Neuron (in vitro differentiated cells): ENCODE measurements around the gene XPNPEP3.

Experiments
- H2AFZ ChIP-seq: one replicate; pipeline ENCODE4 v1.6.1; 2013; ENCODE audit warnings: low read depth, mild to moderate bottlenecking, inconsistent platforms, low read length, moderate library complexity
- H3K27me3 ChIP-seq: one replicate; pipeline ENCODE4 v1.6.1; 2013; ENCODE audit warnings: low read length; ENCODE audit not compliant: insufficient read depth
- H3K36me3 ChIP-seq: one replicate; pipeline ENCODE4 v1.6.1; 2013; ENCODE audit warnings: low read length; ENCODE audit not compliant: insufficient read depth
- H3K4me1 ChIP-seq: one replicate; pipeline ENCODE4 v1.6.1; 2013; ENCODE audit warnings: low read length; ENCODE audit not compliant: insufficient read depth
- H3K4me3 ChIP-seq: 2 replicates; pipeline ENCODE4 v1.5.1; 2013; ENCODE audit warnings: mild to moderate bottlenecking, low read length, moderate library complexity
- H3K9me3 ChIP-seq: one replicate; pipeline ENCODE4 v1.6.1; 2013; ENCODE audit warnings: low read length

The XPNPEP3 gene

DNA sequence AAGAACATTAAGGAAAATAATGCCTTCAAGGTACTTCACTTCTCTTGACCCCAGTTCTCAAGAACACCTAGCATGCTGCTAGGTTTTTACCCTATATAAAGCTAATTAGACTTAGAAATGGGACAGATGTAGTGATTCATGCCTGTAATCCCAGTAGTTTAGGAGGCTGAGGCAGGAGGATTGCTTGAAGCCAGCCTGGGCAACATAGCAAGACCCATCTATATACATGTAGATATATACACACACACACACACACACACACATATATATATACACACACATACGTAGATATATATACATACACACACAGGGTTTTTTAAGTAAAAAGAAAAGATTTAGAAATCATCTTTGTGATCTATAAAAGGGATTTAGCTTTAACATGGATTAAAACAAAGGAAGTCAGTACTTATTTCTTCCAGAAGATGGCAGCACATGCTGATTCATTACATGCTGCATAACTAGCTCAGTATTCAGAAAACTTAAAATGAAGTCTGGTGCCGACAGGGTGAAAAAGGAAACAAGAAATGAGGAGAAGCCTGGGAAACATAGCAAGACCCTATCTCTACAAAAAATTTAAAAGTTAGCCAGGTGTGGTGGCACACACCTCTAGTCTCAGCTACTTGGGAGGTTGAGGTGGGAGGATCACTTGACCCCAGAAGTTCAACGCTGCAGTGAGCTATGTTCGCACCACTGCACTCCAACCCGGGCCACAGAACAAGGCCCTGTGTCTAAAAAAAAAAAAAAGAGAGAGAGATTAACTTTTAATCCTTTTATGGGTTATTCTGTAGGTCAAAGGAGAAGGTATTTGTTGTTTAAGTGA, 65.7 kb downstream of the XPNPEP3 start:
- no peak overlapping the region for H2AFZ ChIP-seq
- H3K27me3 ChIP-seq = no peaks in the 10 kb centered on the region
- no peaks in the 10 kb centered on the region for H3K9me3 ChIP-seq
- no peak overlapping the region for H3K4me3 ChIP-seq
- H3K4me1 ChIP-seq = no peaks in the 10 kb centered on the region
- peaks cover 64% of the 10 kb centered on the region for H3K36me3 ChIP-seq

DNA sequence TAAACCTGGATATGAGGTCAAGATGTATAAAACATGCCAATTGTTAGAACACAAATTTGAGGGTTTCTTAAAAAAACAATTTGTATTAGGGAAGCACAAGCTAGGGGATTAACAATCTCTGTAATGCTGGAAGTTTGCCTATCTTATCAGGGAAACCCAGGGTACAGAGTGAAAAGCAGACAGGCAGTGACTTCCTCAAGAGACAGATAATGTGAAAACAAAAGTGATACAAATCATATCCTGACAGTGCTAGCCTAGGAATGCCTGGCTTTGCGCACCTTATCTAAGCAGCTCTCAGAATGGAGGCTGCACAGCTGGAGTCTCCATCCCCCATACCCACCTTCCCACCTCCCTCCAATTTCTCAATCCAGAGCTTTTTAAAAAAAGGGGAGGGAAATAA, 71.7 kb downstream of the XPNPEP3 start:
- Histone ChIP-seq H3K27me3 (no peaks in the 10 kb centered on the region), H3K4me3 (no peak overlapping the region), H3K9me3 (no peaks in the 10 kb centered on the region), H3K36me3 (peaks cover 60% of the 10 kb centered on the region), H2AFZ (no peak overlapping the region), H3K4me1 (no peaks in the 10 kb centered on the region)

- no peaks in the 10 kb centered on the region for H3K4me1 ChIP-seq
- peaks cover 28% of the 10 kb centered on the region for H3K36me3 ChIP-seq
- H2AFZ ChIP-seq = no peak overlapping the region
- no peaks in the 10 kb centered on the region for H3K9me3 ChIP-seq
- no peaks in the 10 kb centered on the region for H3K27me3 ChIP-seq
- H3K4me3 ChIP-seq = no peak overlapping the region
Measured at GRCh38 chr22:40932396-40932795, 75.4 kb downstream of the XPNPEP3 start.

GRCh38 chr22:40939202-40939601, 82.3 kb downstream of the XPNPEP3 start:
- Histone ChIP-seq H3K27me3 (no peaks in the 10 kb centered on the region), H3K36me3 (peaks cover 1% of the 10 kb centered on the region), H2AFZ (no peak overlapping the region), H3K4me3 (no peak overlapping the region), H3K9me3 (no peaks in the 10 kb centered on the region), H3K4me1 (no peaks in the 10 kb centered on the region)

DNA sequence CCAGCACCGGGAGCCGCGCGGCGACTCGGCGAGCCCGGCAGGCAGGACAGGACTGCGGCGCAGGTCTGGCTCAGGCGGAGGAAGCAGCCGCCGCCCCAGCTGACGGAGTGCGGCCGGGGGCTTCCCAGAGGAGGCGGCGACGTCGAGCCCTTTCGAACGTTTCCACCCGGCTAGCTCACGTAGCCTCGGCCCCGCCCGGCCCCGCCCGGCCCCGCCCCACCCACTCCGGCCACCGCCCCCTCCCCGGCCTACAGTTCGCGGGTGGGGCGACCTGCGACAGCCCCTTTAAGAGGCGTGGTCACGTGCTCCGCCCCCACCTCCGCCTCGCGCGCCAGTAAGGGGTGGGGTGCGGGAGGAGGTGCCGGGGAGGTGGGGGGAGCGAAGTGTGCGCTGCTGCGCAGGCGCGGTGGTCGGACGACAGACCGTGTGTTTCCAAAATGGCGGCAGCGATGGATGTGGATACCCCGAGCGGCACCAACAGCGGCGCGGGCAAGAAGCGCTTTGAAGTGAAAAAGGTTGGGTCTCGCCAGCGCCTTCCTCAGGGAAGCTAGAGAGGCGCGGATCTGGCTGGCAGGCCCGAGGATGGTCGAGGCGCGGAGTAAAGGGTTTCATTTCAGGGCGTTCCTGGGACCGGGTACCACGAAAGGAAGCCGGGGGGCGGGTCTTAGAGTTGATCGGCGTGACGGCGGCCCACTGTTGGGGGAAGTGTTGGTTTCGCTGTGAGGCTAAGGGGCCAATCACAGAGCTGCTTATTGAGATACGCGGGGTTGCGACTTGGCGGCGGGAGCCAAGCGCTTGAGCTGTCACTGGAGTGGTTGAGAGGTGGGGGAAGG, 94.2 kb downstream of the XPNPEP3 start, which contains the start of gene RBX1:
TSS of gene RBX1 (plus strand) at position 417 of the 833 bp plus-strand sequence. CDS start at position 438, 21 bp downstream.
- Histone ChIP-seq H3K36me3 (peaks cover 28% of the 10 kb centered on the region), H3K27me3 (no peaks in the 10 kb centered on the region), H3K4me1 (peaks cover 13% of the 10 kb centered on the region), H3K9me3 (no peaks in the 10 kb centered on the region), H2AFZ (peak within 1 kb of the TSS; percentile 81), H3K4me3 (peak within 1 kb of the TSS; percentile 99)

- peaks cover 34% of the 10 kb centered on the region for H3K36me3 ChIP-seq
- peak overlapping the region; percentile 99 for H3K4me3 ChIP-seq
- H3K4me1 ChIP-seq = peaks cover 13% of the 10 kb centered on the region
- no peaks in the 10 kb centered on the region for H3K9me3 ChIP-seq
- H3K27me3 ChIP-seq = no peaks in the 10 kb centered on the region
- H2AFZ ChIP-seq = no peak overlapping the region
Measured at GRCh38 chr22:40951795-40952605, 95.1 kb downstream of the XPNPEP3 start.

DNA sequence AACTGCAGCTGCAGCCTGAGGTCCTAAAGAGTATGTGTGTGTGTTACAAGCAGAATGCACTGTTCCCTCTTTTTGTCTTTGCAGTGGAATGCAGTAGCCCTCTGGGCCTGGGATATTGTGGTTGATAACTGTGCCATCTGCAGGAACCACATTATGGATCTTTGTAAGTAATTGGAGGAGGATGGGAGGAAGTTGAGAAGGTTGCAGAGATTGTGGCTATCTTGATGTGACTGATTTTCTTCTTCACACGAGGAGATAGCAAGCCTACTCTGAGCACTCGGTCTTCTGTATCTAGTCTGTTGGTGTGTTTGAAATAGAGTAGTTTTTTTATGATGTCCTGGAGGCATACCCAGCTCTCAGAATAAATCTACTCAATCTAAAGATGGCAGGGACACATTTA, 96.5 kb downstream of the XPNPEP3 start:
- H3K4me1 ChIP-seq = peaks cover 13% of the 10 kb centered on the region
- no peaks in the 10 kb centered on the region for H3K9me3 ChIP-seq
- H3K27me3 ChIP-seq = no peaks in the 10 kb centered on the region
- no peak overlapping the region for H2AFZ ChIP-seq
- peaks cover 38% of the 10 kb centered on the region for H3K36me3 ChIP-seq
- H3K4me3 ChIP-seq = no peak overlapping the region

DNA sequence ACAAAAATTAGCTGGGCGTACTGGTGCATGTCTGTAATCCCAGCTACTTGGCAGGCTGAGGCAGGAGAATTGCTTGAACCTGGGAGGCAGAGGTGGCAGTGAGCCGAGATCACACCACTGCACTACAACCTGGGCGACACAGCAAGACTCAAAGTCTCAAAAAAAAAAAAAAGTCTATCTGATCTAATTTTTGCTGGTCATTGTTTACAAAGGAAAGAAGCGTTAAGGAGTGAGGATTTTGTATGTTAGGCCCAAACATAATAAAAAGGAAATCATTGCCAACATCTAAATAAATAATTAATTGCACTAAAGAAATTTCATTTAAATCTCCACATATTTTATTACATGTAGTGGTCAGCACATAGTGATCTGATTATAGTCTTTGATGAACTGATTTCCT, 97.2 kb downstream of the XPNPEP3 start:
- H2AFZ ChIP-seq = no peak overlapping the region
- H3K27me3 ChIP-seq = no peaks in the 10 kb centered on the region
- H3K36me3 ChIP-seq = peaks cover 41% of the 10 kb centered on the region
- H3K4me1 ChIP-seq = peaks cover 13% of the 10 kb centered on the region
- no peak overlapping the region for H3K4me3 ChIP-seq
- no peaks in the 10 kb centered on the region for H3K9me3 ChIP-seq

- Histone ChIP-seq H3K4me1 (peaks cover 11% of the 10 kb centered on the region), H3K27me3 (no peaks in the 10 kb centered on the region), H3K9me3 (no peaks in the 10 kb centered on the region), H2AFZ (no peak overlapping the region), H3K4me3 (no peak overlapping the region), H3K36me3 (peaks cover 55% of the 10 kb centered on the region)
Measured at GRCh38 chr22:40955571-40955970, 98.6 kb downstream of the XPNPEP3 start.

- no peaks in the 10 kb centered on the region for H3K9me3 ChIP-seq
- H3K27me3 ChIP-seq = no peaks in the 10 kb centered on the region
- H3K4me3 ChIP-seq = no peak overlapping the region
- H3K4me1 ChIP-seq = peaks cover 4% of the 10 kb centered on the region
- no peak overlapping the region for H2AFZ ChIP-seq
- peaks cover 64% of the 10 kb centered on the region for H3K36me3 ChIP-seq
Measured at GRCh38 chr22:40957601-40958000, 100.7 kb downstream of the XPNPEP3 start.

- no peaks in the 10 kb centered on the region for H3K9me3 ChIP-seq
- peaks cover 65% of the 10 kb centered on the region for H3K36me3 ChIP-seq
Measured at GRCh38 chr22:40958299-40958698, 101.4 kb downstream of the XPNPEP3 start.

DNA sequence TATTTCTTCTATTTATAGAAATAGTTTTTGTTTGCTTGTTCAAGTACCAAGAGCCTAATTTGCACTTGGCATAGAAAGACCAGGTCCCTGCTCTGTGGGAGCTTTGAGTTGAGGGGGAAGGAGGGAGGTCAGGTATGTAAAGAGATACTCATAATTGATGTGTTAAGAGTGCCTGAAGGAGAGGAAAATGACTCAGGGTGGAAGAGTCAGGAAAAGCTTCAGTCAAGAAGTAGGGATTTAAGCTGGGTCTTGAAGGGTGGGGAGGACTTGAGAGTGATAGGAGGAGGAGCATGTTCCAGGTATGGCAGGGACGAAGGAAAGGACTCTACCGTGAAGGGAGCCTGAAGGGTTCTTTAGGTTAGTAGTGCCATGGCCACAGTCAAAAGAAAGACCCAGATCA, 103.2 kb downstream of the XPNPEP3 start:
- Histone ChIP-seq H3K4me3 (no peak overlapping the region), H3K36me3 (peaks cover 63% of the 10 kb centered on the region), H3K9me3 (no peaks in the 10 kb centered on the region), H2AFZ (no peak overlapping the region), H3K4me1 (no peaks in the 10 kb centered on the region), H3K27me3 (no peaks in the 10 kb centered on the region)

More at GRCh38 chr22:40958299-40958698, 101.4 kb downstream of the XPNPEP3 start:
- Histone ChIP-seq H3K27me3 (no peaks in the 10 kb centered on the region), H3K4me1 (no peaks in the 10 kb centered on the region), H3K4me3 (no peak overlapping the region), H2AFZ (no peak overlapping the region)
